Measurements from ENCODE around the gene ARHGAP40. TPM values are rescaled to one million over a fixed set of nuclear protein-coding genes. Genes with fewer than 3 reads are reported as not detected.

ARHGAP40 gene
- not detected for total RNA-seq

GRCh38 chr20:38601216-38602184 is at the start of gene ARHGAP40:
TSS of gene ARHGAP40 (plus strand) at chr20:38601809.
- no peak for TF ChIP-seq CTCF (IDR thresholded peaks at IDR 0.05; ENCODE audit: low read depth)

GRCh38 chr20:38554986-38555385 is 46.6 kb upstream of the ARHGAP40 start:
- no peak for TF ChIP-seq CTCF (IDR thresholded peaks at IDR 0.05; ENCODE audit: low read depth)

GRCh38 chr20:38555395-38555794 is 46.2 kb upstream of the ARHGAP40 start:
- no peak for TF ChIP-seq CTCF (IDR thresholded peaks at IDR 0.05; ENCODE audit: low read depth)

- TF ChIP-seq CTCF (IDR thresholded peaks at IDR 0.05; ENCODE audit: low read depth): no peak
These were observed 44.4 kb upstream of the ARHGAP40 start for GRCh38 chr20:38557174-38557573.

GRCh38 chr20:38558596-38559360 is 42.8 kb upstream of the ARHGAP40 start:
- no peak for TF ChIP-seq CTCF (IDR thresholded peaks at IDR 0.05; ENCODE audit: low read depth)

GRCh38 chr20:38559764-38560163 is 41.8 kb upstream of the ARHGAP40 start:
- no peak for TF ChIP-seq CTCF (IDR thresholded peaks at IDR 0.05; ENCODE audit: low read depth)

Data from subcutaneous adipose tissue (tissue), 4 donors.